ENCODE data around the gene FOXP1.

Gene FOXP1

DNA sequence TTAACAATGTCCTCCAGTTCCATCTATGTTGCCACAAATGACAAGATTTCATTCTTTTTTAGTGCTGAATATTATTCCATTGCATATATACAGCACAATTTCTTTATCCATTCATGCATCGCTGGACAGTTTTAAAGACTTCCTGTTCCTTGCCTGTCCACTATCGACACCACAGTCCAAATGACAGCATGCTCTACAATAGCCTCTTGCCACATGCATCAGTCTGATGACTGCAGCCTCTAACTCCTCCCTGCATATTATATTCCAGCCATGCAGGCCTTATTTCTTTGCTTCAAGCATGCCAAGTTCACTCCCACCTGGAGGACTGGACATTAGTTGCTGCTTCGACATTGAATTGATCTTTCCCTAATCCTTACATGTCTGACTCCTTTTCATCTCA lies 306.2 kb downstream of the FOXP1 start:
- DNase-seq (ENCODE audit: extremely low spot score) = no peak
- ChIA-PET POLR2A (no interaction called here), CTCF (interaction anchor here (1.4 kb wide), 1 partner anchor 12 kb away, joined by 5 read pairs; no protein-coding TSS in a partner anchor)
- TF ChIP-seq, protein P1, sequence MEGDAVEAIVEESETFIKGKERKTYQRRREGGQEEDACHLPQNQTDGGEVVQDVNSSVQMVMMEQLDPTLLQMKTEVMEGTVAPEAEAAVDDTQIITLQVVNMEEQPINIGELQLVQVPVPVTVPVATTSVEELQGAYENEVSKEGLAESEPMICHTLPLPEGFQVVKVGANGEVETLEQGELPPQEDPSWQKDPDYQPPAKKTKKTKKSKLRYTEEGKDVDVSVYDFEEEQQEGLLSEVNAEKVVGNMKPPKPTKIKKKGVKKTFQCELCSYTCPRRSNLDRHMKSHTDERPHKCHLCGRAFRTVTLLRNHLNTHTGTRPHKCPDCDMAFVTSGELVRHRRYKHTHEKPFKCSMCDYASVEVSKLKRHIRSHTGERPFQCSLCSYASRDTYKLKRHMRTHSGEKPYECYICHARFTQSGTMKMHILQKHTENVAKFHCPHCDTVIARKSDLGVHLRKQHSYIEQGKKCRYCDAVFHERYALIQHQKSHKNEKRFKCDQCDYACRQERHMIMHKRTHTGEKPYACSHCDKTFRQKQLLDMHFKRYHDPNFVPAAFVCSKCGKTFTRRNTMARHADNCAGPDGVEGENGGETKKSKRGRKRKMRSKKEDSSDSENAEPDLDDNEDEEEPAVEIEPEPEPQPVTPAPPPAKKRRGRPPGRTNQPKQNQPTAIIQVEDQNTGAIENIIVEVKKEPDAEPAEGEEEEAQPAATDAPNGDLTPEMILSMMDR (IDR thresholded peaks at IDR 0.05; ENCODE audit: control extremely low read depth, extremely low read depth, low read depth, missing control alignments) = no peak

DNA sequence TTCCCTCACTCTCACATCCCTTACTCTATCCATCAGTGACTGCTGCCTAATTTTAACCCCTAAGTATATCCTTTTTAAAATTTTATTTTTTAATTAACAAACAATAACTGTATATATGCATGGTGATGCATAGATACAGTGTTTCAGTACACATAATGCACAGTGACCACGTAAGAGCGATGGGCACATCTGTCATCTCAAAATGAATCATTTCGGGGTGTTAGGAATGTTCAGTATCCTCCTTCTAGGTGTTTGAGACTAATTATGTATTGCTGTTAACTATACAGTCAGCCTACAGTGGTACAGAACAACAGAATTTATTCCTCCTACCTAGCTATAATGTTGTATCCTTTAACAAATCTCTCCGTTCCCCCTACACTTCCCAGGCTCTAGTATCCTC lies 307.0 kb downstream of the FOXP1 start:
- TF ChIP-seq, protein P1 (IDR thresholded peaks at IDR 0.05; ENCODE audit: control extremely low read depth, extremely low read depth, low read depth, missing control alignments) = no peak
- POLR2A ChIA-PET = no interaction called here
- CTCF ChIA-PET = no interaction called here
- no peak for DNase-seq (ENCODE audit: extremely low spot score)

DNA sequence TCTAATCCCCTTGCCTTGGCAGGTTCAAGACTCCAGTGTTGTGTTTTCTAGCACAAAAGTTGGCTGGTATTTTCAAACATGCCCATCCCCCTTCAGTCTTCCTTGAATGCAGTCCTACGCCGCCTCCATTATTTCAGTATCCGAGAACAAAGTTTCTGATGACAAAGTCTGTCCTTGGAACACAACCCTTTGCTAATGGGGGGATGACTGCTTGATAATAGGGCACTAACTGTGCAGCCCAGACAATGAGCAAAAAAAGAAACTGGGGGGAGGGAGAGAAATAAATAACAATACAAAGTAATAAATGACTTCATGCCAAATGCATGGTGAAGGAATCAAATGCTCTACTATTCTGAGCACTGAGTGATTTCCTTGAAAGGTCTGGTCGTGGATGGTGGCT lies 310.1 kb downstream of the FOXP1 start:
- CTCF ChIA-PET = no interaction called here
- no peak for DNase-seq (ENCODE audit: extremely low spot score)
- TF ChIP-seq, protein P1 (IDR thresholded peaks at IDR 0.05; ENCODE audit: control extremely low read depth, extremely low read depth, low read depth, missing control alignments) = no peak
- POLR2A ChIA-PET = no interaction called here

DNA sequence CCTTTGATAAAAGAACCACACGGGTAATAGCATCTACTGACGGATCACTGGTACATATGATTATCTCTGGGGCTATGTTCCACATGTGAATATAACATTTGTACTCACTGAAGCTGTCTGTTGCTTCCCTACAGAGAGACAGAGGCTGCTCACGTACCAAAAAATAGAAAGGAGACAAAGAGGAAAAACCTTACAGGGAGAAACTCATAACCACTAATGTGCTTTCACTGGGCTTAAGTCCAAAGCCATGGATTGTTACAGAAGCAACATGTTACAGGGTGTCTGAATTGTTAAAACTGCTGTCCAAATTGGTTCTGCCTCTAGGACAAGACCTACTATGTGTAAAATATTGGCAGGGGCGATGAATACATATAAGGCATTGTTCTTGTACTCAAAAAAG lies 311.9 kb downstream of the FOXP1 start:
- CTCF ChIA-PET = no interaction called here
- no peak for DNase-seq (ENCODE audit: extremely low spot score)
- TF ChIP-seq, protein P1 (IDR thresholded peaks at IDR 0.05; ENCODE audit: control extremely low read depth, extremely low read depth, low read depth, missing control alignments) = no peak
- POLR2A ChIA-PET = no interaction called here

DNA sequence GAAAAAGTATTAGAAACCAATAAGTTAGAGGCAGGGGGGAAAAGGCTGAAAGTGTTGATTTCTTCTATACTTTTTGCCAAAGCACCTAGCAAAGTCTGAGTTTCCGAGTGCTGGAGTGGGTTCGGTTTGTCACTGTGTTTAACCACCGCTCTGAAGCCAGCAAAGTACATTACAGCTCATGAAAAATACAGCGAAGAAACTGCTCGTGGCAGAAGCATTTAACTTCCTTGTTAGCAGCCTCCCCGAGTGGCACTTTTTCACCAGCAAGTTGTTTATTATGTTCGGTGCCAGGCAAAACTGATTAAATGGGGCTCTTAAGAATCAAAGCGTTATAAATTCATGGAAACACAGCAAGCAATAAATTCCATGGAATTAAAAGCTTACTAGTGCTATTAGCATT lies 313.6 kb downstream of the FOXP1 start:
- DNase-seq (ENCODE audit: extremely low spot score) = no peak
- TF ChIP-seq, protein P1 (IDR thresholded peaks at IDR 0.05; ENCODE audit: control extremely low read depth, extremely low read depth, low read depth, missing control alignments) = no peak
- ChIA-PET CTCF (interaction anchor here (1.4 kb wide), 1 partner anchor 42 kb away, joined by 3 read pairs; no protein-coding TSS in a partner anchor), POLR2A (no interaction called here)

DNA sequence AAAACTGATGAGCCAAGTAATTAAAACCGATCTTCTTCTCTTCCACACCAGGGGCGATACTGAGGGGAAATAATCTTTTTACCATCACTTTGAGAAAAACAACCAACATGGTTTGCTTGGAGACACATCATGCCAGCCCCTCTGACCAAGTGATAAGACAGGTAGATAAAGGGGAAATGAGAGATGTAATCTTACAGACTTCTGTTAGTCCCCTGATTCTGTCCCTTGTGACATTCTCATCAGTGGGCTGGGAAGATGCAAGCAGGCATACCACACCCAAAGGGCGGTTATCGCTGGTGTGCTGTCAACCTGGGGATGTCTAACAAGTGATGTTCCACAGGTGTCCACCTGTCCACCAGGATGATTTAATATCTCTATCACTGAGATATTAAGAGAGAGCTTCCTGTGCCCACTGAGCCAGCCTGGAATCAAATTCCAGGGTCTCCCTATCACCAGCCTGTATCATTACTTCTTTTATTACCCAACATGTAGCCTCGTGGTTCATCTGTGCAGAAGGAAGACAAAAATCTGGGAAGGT lies 315.0 kb downstream of the FOXP1 start:
- DNase-seq (ENCODE audit: extremely low spot score) = no peak
- ChIA-PET POLR2A (no interaction called here), CTCF (interaction anchor here (0.8 kb wide), 1 partner anchor 29 kb away, joined by 3 read pairs; no protein-coding TSS in a partner anchor)
- TF ChIP-seq, protein P1 (IDR thresholded peaks at IDR 0.05; ENCODE audit: control extremely low read depth, extremely low read depth, low read depth, missing control alignments) = no peak

Measured in GM10248 (cell line).